HCT116 (cell line): Measurements from ENCODE around the gene GRIA1. TPM values are rescaled to one million over a fixed set of nuclear protein-coding genes. Genes with fewer than 3 reads are reported as not detected.

Experiments used
- ATAC-seq: fragments of 200-7000 bp; cut with Tn5 transposase; 2 replicates; pipeline ENCODE4 v1.9.1; 2020; ENCODE audit warnings: mild to moderate bottlenecking, moderate library complexity
- BruUV-seq: library from RNA; stranded (reverse); fragments of 400-500 nt; replicated peaks from 2 replicates; lab custom pipeline; 2021; lab: Mats Ljungman, UMichigan
- CTCF ChIA-PET: fragments of 300-600 bp; sonication (Branson Sonifier 250); formaldehyde crosslinking; loops from one replicate; lab custom pipeline; 2021; ENCODE audit warnings: antibody characterized with exemption; lab: Charles Lee
- POLR2A ChIA-PET: fragments of 300-600, 350-600 bp; sonication (Branson Sonifier 250); formaldehyde crosslinking; loops from one replicate; lab custom pipeline; 2021; ENCODE audit warnings: antibody characterized with exemption; lab: Charles Lee
- RAD21 ChIA-PET, 2 experiments: fragments of 300-600 bp; sonication (Branson Sonifier 250); formaldehyde crosslinking; loops; one replicate each; lab custom pipeline; 2023; ENCODE audit warnings: low total read pairs in 2 of 2; ENCODE audit not compliant: uncharacterized antibody in 2 of 2, unreplicated experiment in 2 of 2, low non-redundant PET in 1 of 2; lab: Charles Lee
- DNase-seq: peaks from one replicate; pipeline ENCODE4 v3.0.0-alpha.2; 2010; ENCODE audit warnings: low read depth, low spot score
- H2AFZ ChIP-seq: fragments of 200-600 bp; shearing (Covaris generic), sonication (generic); 2 replicates; pipeline ENCODE4 v1.6.1; 2017; ENCODE audit warnings: low read depth, mixed run types, mixed read lengths, antibody characterized with exemption, low read length; ENCODE audit not compliant: poor library complexity, severe bottlenecking
- H3K27ac ChIP-seq: 2 replicates; pipeline ENCODE4 v1.5.1; 2012; ENCODE audit warnings: low read depth, low read length
- H3K27me3 ChIP-seq: fragments of 200-600 bp; sonication (generic); 2 replicates; pipeline ENCODE4 v1.6.1; 2016; ENCODE audit warnings: mixed run types, low read length, mixed read lengths; ENCODE audit not compliant: insufficient read depth
- H3K36me3 ChIP-seq, 2 experiments: fragments of 200-500 bp in 1 of 2; fragments of 200-600 bp in 1 of 2; sonication (Bioruptor generic) in 1 of 2; sonication (generic) in 1 of 2; 2 replicates each; pipeline versions ENCODE4 v1.5.1 to v1.6.1; 2014 to 2016; ENCODE audit warnings: low read length in 2 of 2, inconsistent platforms in 1 of 2, mixed read lengths in 1 of 2, mixed run types in 1 of 2; ENCODE audit not compliant: insufficient read depth in 2 of 2, control insufficient read depth in 1 of 2
- H3K4me1 ChIP-seq, 2 experiments: fragments of 200-600 bp in 1 of 2; sonication (generic) in 1 of 2; 2 replicates each; pipeline versions ENCODE4 v1.5.1 to v1.6.1; 2012 to 2017; ENCODE audit warnings: low read length in 2 of 2, inconsistent platforms in 1 of 2, mild to moderate bottlenecking in 1 of 2, mixed read lengths in 1 of 2, mixed run types in 1 of 2, moderate library complexity in 1 of 2; ENCODE audit not compliant: insufficient read depth in 2 of 2, control insufficient read depth in 1 of 2
- H3K4me2 ChIP-seq: fragments of 200-600 bp; sonication (generic); 2 replicates; pipeline ENCODE4 v1.6.1; 2017; ENCODE audit warnings: mixed run types, low read length, mixed read lengths
- H3K4me3 ChIP-seq, 2 experiments: fragments of 200-600 bp in 1 of 2; sonication (generic) in 1 of 2; replicated peaks in 1 of 2; 2 replicates each; pipeline ENCODE4 v1.5.1; 2011 to 2016; ENCODE audit warnings: low read length in 2 of 2, control low read depth in 1 of 2, low read depth in 1 of 2, mild to moderate bottlenecking in 1 of 2, mixed read lengths in 1 of 2, mixed run types in 1 of 2
- H3K79me2 ChIP-seq: fragments of 200-600 bp; sonication (generic); 2 replicates; pipeline ENCODE4 v1.6.1; 2017; ENCODE audit warnings: mild to moderate bottlenecking, mixed run types, low read length, moderate library complexity, mixed read lengths; ENCODE audit not compliant: insufficient read depth
- H3K9ac ChIP-seq: fragments of 200-600 bp; sonication (generic); 2 replicates; pipeline ENCODE4 v1.6.1; 2016; ENCODE audit warnings: low read length, mixed read lengths
- H3K9me2 ChIP-seq: fragments of 200-600 bp; sonication (generic), shearing (Covaris generic); 2 replicates; pipeline ENCODE4 v1.6.1; 2017; ENCODE audit warnings: mixed run types, mild to moderate bottlenecking, moderate library complexity; ENCODE audit not compliant: insufficient read depth
- H3K9me3 ChIP-seq, 2 experiments: fragments of 200-500 bp in 1 of 2; fragments of 200-600 bp in 1 of 2; sonication (Bioruptor generic) in 1 of 2; sonication (generic) in 1 of 2; 2 replicates each; pipeline ENCODE4 v1.6.1; 2014 to 2017; ENCODE audit warnings: low read length in 2 of 2, mixed read lengths in 2 of 2, inconsistent platforms in 1 of 2, low read depth in 1 of 2, mild to moderate bottlenecking in 1 of 2, mixed run types in 1 of 2, moderate library complexity in 1 of 2; ENCODE audit not compliant: control insufficient read depth in 1 of 2, insufficient read depth in 1 of 2
- H4K20me1 ChIP-seq: fragments of 200-600 bp; sonication (generic), shearing (Covaris generic); 2 replicates; pipeline ENCODE4 v1.6.1; 2017; ENCODE audit warnings: mixed run types, mild to moderate bottlenecking, moderate library complexity; ENCODE audit not compliant: insufficient read depth
- CBX3 ChIP-seq: IDR thresholded peaks from 2 replicates; pipeline ENCODE4 v1.6.1; 2012; ENCODE audit warnings: low read depth
- EGR1 ChIP-seq: IDR thresholded peaks from 2 replicates; pipeline ENCODE4 v1.6.1; 2012; ENCODE audit warnings: low read depth
- ELF1 ChIP-seq: IDR thresholded peaks from 2 replicates; pipeline ENCODE4 v1.6.1; 2012; ENCODE audit warnings: low read depth, borderline replicate concordance
- FOSL1 ChIP-seq: IDR thresholded peaks from 2 replicates; pipeline ENCODE4 v1.6.1; 2012; ENCODE audit warnings: low read depth
- SP1 ChIP-seq: IDR thresholded peaks from 2 replicates; pipeline ENCODE4 v1.6.1; 2012; ENCODE audit warnings: low read depth
- SRF ChIP-seq: IDR thresholded peaks from 2 replicates; pipeline ENCODE4 v1.6.1; 2012; ENCODE audit warnings: low read depth
- TCF7L2 ChIP-seq: IDR thresholded peaks from 2 replicates; pipeline ENCODE4 v1.7.0; 2011; ENCODE audit warnings: borderline replicate concordance, inconsistent platforms; ENCODE audit not compliant: insufficient read depth, insufficient read length; ENCODE audit errors: extremely low read depth
- ZNF274 ChIP-seq: fragments of 200-500 bp; sonication (Bioruptor generic); IDR thresholded peaks from 2 replicates; pipeline ENCODE4 v1.6.1; 2014; ENCODE audit warnings: mild to moderate bottlenecking, low read depth, low read length, inconsistent platforms
- intact Hi-C: fragments of 100-400 bp; cut with micrococcal nuclease; formaldehyde crosslinking; loops from 2 replicates; pipeline ENCODE4 v1.10.0; 2022
- total RNA-seq: library from RNA; stranded (reverse); gene quantifications from one replicate; pipeline ENCODE4 v1.2.1, GENCODE V29; 2021; ENCODE audit not compliant: unreplicated experiment
- TF ChIP-seq, protein P1 (sequence below), 3 experiments: fragments of 200-600 bp in 1 of 3; sonication (generic) in 1 of 3; IDR thresholded peaks in 2 of 3; conservative IDR thresholded peaks in 1 of 3; 2 replicates each; pipeline ENCODE4 v1.5.1; 2012 to 2017; ENCODE audit warnings: low read depth in 2 of 3, low read length in 2 of 3, antibody characterized with exemption in 1 of 3, borderline replicate concordance in 1 of 3, control low read depth in 1 of 3, mild to moderate bottlenecking in 1 of 3, mixed read lengths in 1 of 3, mixed run types in 1 of 3, moderate library complexity in 1 of 3; ENCODE audit not compliant: insufficient read depth in 1 of 3
- TF ChIP-seq, protein P2 (sequence below): IDR thresholded peaks from 2 replicates; pipeline ENCODE4 v1.6.1; 2012

The GRIA1 gene
- total RNA-seq, 1 experiment from 2014 or later = not detected

DNA sequence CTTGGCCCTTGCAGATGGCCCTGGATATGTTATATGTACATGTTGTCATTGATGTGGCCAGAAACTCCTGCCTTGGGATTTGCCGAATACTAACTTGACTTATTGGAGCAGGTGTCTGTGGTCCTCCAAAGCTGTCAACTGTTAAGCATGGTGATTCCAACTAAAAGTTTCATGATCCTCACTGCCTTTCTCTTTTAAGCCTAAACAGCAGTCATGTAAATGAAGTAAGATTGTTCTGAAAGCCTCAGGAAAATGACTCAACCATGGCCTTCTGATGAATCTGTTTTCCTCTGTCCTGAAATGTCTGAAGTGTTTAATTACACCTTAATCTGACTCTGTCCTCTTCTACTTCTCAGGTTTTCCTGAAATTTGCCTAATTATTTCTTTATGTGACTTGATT lies 303.2 kb downstream of the GRIA1 start:
- Histone ChIP-seq H3K27me3 (peaks cover 17% of the 10 kb centered on the region; the same call in 1 of the 2 replicates), H3K79me2 (no peaks in the 10 kb centered on the region), H3K4me2 (no peak overlapping the region), H3K9ac (no peak overlapping the region), H3K9me2 (no peaks in the 10 kb centered on the region), H4K20me1 (no peaks in the 10 kb centered on the region), H3K36me3 (no peaks in the 10 kb centered on the region), H3K4me1 (no peaks in the 10 kb centered on the region), H3K4me3 (no peak overlapping the region), H2AFZ (no peak overlapping the region), H3K27ac (no peak overlapping the region), H3K9me3 (no peaks in the 10 kb centered on the region)
- ATAC-seq (no peak), DNase-seq (no peak)
- no TSS peak for BruUV-seq
- POLR2A ChIA-PET = no interaction called here
- TF ChIP-seq, protein P1, sequence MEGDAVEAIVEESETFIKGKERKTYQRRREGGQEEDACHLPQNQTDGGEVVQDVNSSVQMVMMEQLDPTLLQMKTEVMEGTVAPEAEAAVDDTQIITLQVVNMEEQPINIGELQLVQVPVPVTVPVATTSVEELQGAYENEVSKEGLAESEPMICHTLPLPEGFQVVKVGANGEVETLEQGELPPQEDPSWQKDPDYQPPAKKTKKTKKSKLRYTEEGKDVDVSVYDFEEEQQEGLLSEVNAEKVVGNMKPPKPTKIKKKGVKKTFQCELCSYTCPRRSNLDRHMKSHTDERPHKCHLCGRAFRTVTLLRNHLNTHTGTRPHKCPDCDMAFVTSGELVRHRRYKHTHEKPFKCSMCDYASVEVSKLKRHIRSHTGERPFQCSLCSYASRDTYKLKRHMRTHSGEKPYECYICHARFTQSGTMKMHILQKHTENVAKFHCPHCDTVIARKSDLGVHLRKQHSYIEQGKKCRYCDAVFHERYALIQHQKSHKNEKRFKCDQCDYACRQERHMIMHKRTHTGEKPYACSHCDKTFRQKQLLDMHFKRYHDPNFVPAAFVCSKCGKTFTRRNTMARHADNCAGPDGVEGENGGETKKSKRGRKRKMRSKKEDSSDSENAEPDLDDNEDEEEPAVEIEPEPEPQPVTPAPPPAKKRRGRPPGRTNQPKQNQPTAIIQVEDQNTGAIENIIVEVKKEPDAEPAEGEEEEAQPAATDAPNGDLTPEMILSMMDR (IDR thresholded peaks at IDR 0.05 in 2 of 3, conservative IDR thresholded peaks at IDR 0.05 in 1 of 3; ENCODE audit: borderline replicate concordance in 1 of 3, insufficient read depth in 1 of 3, low read depth in 2 of 3, low read length in 2 of 3) = no peak
- TF ChIP-seq FOSL1 = no peak
- TF ChIP-seq, protein P2, sequence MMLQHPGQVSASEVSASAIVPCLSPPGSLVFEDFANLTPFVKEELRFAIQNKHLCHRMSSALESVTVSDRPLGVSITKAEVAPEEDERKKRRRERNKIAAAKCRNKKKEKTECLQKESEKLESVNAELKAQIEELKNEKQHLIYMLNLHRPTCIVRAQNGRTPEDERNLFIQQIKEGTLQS = no peak
- no peak for TF ChIP-seq SP1
- TF ChIP-seq CBX3 = no peak
- TF ChIP-seq ZNF274 = no peak
- no peak for TF ChIP-seq TCF7L2
- no peak for TF ChIP-seq SRF
- CTCF ChIA-PET = no interaction called here
- intact Hi-C loops = no loop called here
- RAD21 ChIA-PET = no interaction called here

DNA sequence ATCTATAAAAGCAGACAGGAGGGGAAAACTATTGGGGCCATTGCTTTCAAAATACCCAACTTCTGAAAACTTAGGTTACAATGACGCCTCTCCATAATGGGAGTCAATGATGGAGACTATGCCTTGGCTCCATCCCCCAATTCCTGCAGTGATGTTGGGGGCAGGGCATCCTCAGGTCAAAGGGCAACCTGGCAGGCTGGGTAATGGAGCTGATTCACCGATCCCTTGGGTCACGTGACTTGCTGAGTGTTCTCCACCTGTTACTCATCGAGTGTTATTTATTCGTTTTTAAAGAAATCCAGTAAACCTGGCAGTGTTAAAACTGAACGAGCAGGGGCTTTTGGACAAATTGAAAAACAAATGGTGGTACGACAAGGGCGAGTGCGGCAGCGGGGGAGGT lies 303.9 kb downstream of the GRIA1 start:
- Histone ChIP-seq H3K4me3 (no peak overlapping the region), H3K27ac (no peak overlapping the region), H3K9me2 (no peaks in the 10 kb centered on the region), H2AFZ (no peak overlapping the region), H3K27me3 (peaks cover 17% of the 10 kb centered on the region; the same call in 1 of the 2 replicates), H3K4me1 (no peaks in the 10 kb centered on the region), H4K20me1 (no peaks in the 10 kb centered on the region), H3K36me3 (no peaks in the 10 kb centered on the region), H3K4me2 (no peak overlapping the region), H3K79me2 (no peaks in the 10 kb centered on the region), H3K9ac (no peak overlapping the region), H3K9me3 (no peaks in the 10 kb centered on the region)
- BruUV-seq = no TSS peak
- RAD21 ChIA-PET = no interaction called here
- ATAC-seq (no peak), DNase-seq (no peak)
- POLR2A ChIA-PET = no interaction called here
- TF ChIP-seq, protein P1 (IDR thresholded peaks at IDR 0.05 in 2 of 3, conservative IDR thresholded peaks at IDR 0.05 in 1 of 3; ENCODE audit: borderline replicate concordance in 1 of 3, insufficient read depth in 1 of 3, low read depth in 2 of 3, low read length in 2 of 3) = no peak
- TF ChIP-seq FOSL1 = no peak
- no peak for TF ChIP-seq ELF1
- TF ChIP-seq EGR1 = no peak
- no peak for TF ChIP-seq CBX3
- intact Hi-C loops = no loop called here
- CTCF ChIA-PET = no interaction called here
